Mammary epithelial cell (primary cell): ENCODE data around the gene FOXN3.

Source experiments
- CTCF ChIP-seq, 2 donors: IDR thresholded peaks in 1 of 2; conservative IDR thresholded peaks in 1 of 2; 2 replicates each; pipeline ENCODE4 v1.5.1; 2011 to 2012; ENCODE audit warnings: inconsistent platforms in 2 of 2, low read length in 2 of 2, mild to moderate bottlenecking in 2 of 2, control low read depth in 1 of 2, low read depth in 1 of 2; ENCODE audit not compliant: insufficient read depth in 1 of 2; ENCODE audit errors: extremely low read depth in 1 of 2
- EZH2 ChIP-seq: IDR thresholded peaks from 2 replicates; pipeline ENCODE4 v1.6.1; 2012; ENCODE audit warnings: low read length, inconsistent platforms, borderline replicate concordance

- no peak for TF ChIP-seq EZH2
- TF ChIP-seq CTCF (conservative IDR thresholded peaks at IDR 0.05 in 1 of 2, IDR thresholded peaks at IDR 0.05 in 1 of 2; ENCODE audit: extremely low read depth in 1 of 2, insufficient read depth in 1 of 2, low read depth in 1 of 2, low read length in 2 of 2) = no peak
Observed at GRCh38 chr14:89138846-89139245, 278.2 kb downstream of the FOXN3 start.
